Esophagus (tissue), 2 donors: ENCODE results near the gene THADA. TPM values are rescaled to one million over a fixed set of nuclear protein-coding genes. Genes with fewer than 3 reads are reported as not detected.
A peak's percentile ranks its signal among the peaks of the same experiment; 100 is the strongest.

Source experiments
- H3K27ac ChIP-seq, 2 donors: one replicate each; pipeline ENCODE4 v1.5.1; 2013; ENCODE audit warnings: low read depth in 2 of 2, mild to moderate bottlenecking in 2 of 2, inconsistent platforms in 1 of 2, low read length in 1 of 2, moderate library complexity in 1 of 2
- H3K27me3 ChIP-seq, 2 donors: one replicate each; pipeline ENCODE4 v1.6.1; 2013; ENCODE audit warnings: low read length in 2 of 2, control low read depth in 1 of 2, mild to moderate bottlenecking in 1 of 2; ENCODE audit not compliant: insufficient read depth in 2 of 2, control insufficient read depth in 1 of 2
- H3K36me3 ChIP-seq, 2 donors: one replicate each; pipeline ENCODE4 v1.6.1; 2013; ENCODE audit warnings: low read length in 1 of 2; ENCODE audit not compliant: control insufficient read depth in 2 of 2, insufficient read depth in 2 of 2
- H3K4me1 ChIP-seq, 2 donors: one replicate each; pipeline ENCODE4 v1.6.1; 2013; ENCODE audit warnings: low read length in 1 of 2; ENCODE audit not compliant: control insufficient read depth in 2 of 2, insufficient read depth in 2 of 2
- H3K4me3 ChIP-seq, 2 donors: one replicate each; pipeline ENCODE4 v1.5.1; 2013; ENCODE audit warnings: low read length in 2 of 2, mild to moderate bottlenecking in 2 of 2, low read depth in 1 of 2, moderate library complexity in 1 of 2
- H3K9me3 ChIP-seq, 2 donors: one replicate each; pipeline ENCODE4 v1.6.1; 2013; ENCODE audit warnings: mild to moderate bottlenecking in 2 of 2, low read depth in 1 of 2, low read length in 1 of 2, moderate library complexity in 1 of 2; ENCODE audit not compliant: control insufficient read depth in 2 of 2, insufficient read depth in 1 of 2
- WGBS, 2 donors: extraction: QIAGEN DNeasy Blood & Tissue Kit; methylation state at CpG; one replicate each; pipeline ENCODE4 v1.1.7; 2013; 5-methylcytosine and 5-hydroxymethylcytosine counted together
- polyA plus RNA-seq, 2 donors: library from polyadenylated mRNA; stranded (reverse); fragments of 200-250 nt; gene quantifications; one replicate each; pipeline ENCODE4 v1.2.3, GENCODE V29; 2013
- donor health status: healthy with polysubstance abuse.
- donor health status: Bipolar disorder and iron deficiency.

The THADA gene
- polyA plus RNA-seq, 2 donors, result 8.3 to 13.2 TPM

GRCh38 chr2:43462866-43463641 is 132.8 kb downstream of the THADA start:
- no peaks in the 10 kb centered on the region for H3K36me3 ChIP-seq
- H3K27ac ChIP-seq, result peak overlapping the region in 1 of 2 donors; percentile 67
- H3K4me3 ChIP-seq, result no peak overlapping the region
- peaks cover 0 to 5% of the 10 kb centered on the region in 2 donors for H3K4me1 ChIP-seq
- no peaks in the 10 kb centered on the region for H3K27me3 ChIP-seq
- 29 to 37% methylated on average over 4 of the region's 4 CpGs for WGBS, 2 donors
- no peaks in the 10 kb centered on the region for H3K9me3 ChIP-seq

- Histone ChIP-seq H3K9me3 (no peaks in the 10 kb centered on the region), H3K36me3 (no peaks in the 10 kb centered on the region), H3K27ac (peak overlapping the region in 1 of 2 donors; percentile 47), H3K4me1 (peaks cover 0 to 5% of the 10 kb centered on the region in 2 donors), H3K4me3 (no peak overlapping the region), H3K27me3 (no peaks in the 10 kb centered on the region)
- WGBS, 2 donors, result 43 to 62% methylated on average over 3 of the region's 3 CpGs
Observed at GRCh38 chr2:43461453-43462073, 134.3 kb downstream of the THADA start.

- Histone ChIP-seq H3K27ac (peak overlapping the region; percentile 3 to 7), H3K4me3 (no peak overlapping the region), H3K4me1 (peaks cover 0 to 5% of the 10 kb centered on the region in 2 donors), H3K27me3 (no peaks in the 10 kb centered on the region), H3K36me3 (no peaks in the 10 kb centered on the region), H3K9me3 (no peaks in the 10 kb centered on the region)
- WGBS, 2 donors, result 60 to 76% methylated on average over 4 of the region's 4 CpGs
Observed at GRCh38 chr2:43460611-43461365, 135.1 kb downstream of the THADA start.

- 71 to 74% methylated on average over 1 of the region's 1 CpG for WGBS, 2 donors
- Histone ChIP-seq H3K27ac (no peak overlapping the region), H3K36me3 (no peaks in the 10 kb centered on the region), H3K4me3 (no peak overlapping the region), H3K4me1 (peaks cover 0 to 5% of the 10 kb centered on the region in 2 donors), H3K9me3 (no peaks in the 10 kb centered on the region), H3K27me3 (no peaks in the 10 kb centered on the region)
Observed at GRCh38 chr2:43460174-43460546, 135.7 kb downstream of the THADA start.

GRCh38 chr2:43459446-43460173 is 136.2 kb downstream of the THADA start:
- Histone ChIP-seq H3K27ac (peak overlapping the region in 1 of 2 donors; percentile 8), H3K9me3 (no peaks in the 10 kb centered on the region), H3K36me3 (no peaks in the 10 kb centered on the region), H3K4me3 (no peak overlapping the region), H3K27me3 (no peaks in the 10 kb centered on the region), H3K4me1 (peaks cover 0 to 5% of the 10 kb centered on the region in 2 donors)
- WGBS, 2 donors, result 43 to 47% methylated on average over 1 of the region's 1 CpG

GRCh38 chr2:43458014-43458628 is 137.7 kb downstream of the THADA start:
- Histone ChIP-seq H3K27ac (no peak overlapping the region), H3K27me3 (no peaks in the 10 kb centered on the region), H3K4me1 (peaks cover 0 to 5% of the 10 kb centered on the region in 2 donors), H3K36me3 (no peaks in the 10 kb centered on the region), H3K4me3 (no peak overlapping the region), H3K9me3 (no peaks in the 10 kb centered on the region)
- WGBS, 2 donors, result 66 to 77% methylated on average over 4 of the region's 4 CpGs

- no peaks in the 10 kb centered on the region for H3K36me3 ChIP-seq
- 70 to 72% methylated on average over 6 of the region's 6 CpGs for WGBS, 2 donors
- H3K4me3 ChIP-seq, result no peak overlapping the region
- H3K4me1 ChIP-seq, result peaks cover 0 to 2% of the 10 kb centered on the region in 2 donors
- no peak overlapping the region for H3K27ac ChIP-seq
- no peaks in the 10 kb centered on the region for H3K9me3 ChIP-seq
- H3K27me3 ChIP-seq, result no peaks in the 10 kb centered on the region
Observed at GRCh38 chr2:43455731-43456642, 139.9 kb downstream of the THADA start.

- no peak overlapping the region for H3K27ac ChIP-seq
- H3K9me3 ChIP-seq, result no peaks in the 10 kb centered on the region
- 90 to 93% methylated on average over 5 of the region's 5 CpGs for WGBS, 2 donors
- no peaks in the 10 kb centered on the region for H3K36me3 ChIP-seq
- H3K4me3 ChIP-seq, result no peak overlapping the region
- peaks cover 0 to 2% of the 10 kb centered on the region in 2 donors for H3K4me1 ChIP-seq
- no peaks in the 10 kb centered on the region for H3K27me3 ChIP-seq
Observed at GRCh38 chr2:43455296-43455695, 140.5 kb downstream of the THADA start.
